MM.1S (cell line): ENCODE data around the gene CPLANE1.

Source experiments
- DNase-seq: peaks from one replicate; pipeline ENCODE4 v3.0.0-alpha.2; 2015
- H2AFZ ChIP-seq: fragments of 300-600 bp; sonication (generic); 2 replicates; pipeline ENCODE4 v1.6.0; 2016; ENCODE audit warnings: antibody characterized with exemption, low read length
- H3F3A ChIP-seq: fragments of 300-600 bp; sonication (generic); 2 replicates; pipeline ENCODE4 v1.6.1; 2016; ENCODE audit warnings: mild to moderate bottlenecking, antibody characterized with exemption, low read length, moderate library complexity, mixed read lengths; ENCODE audit not compliant: insufficient read depth
- H3K27ac ChIP-seq: fragments of 300-600 bp; sonication (generic); 2 replicates; pipeline ENCODE4 v1.5.1; 2016; ENCODE audit warnings: mild to moderate bottlenecking, low read length
- H3K27me3 ChIP-seq: fragments of 300-600 bp; sonication (generic); replicated peaks from 2 replicates; pipeline ENCODE4 v1.6.0; 2016; ENCODE audit warnings: low read length; ENCODE audit not compliant: insufficient read depth
- H3K36me3 ChIP-seq: fragments of 300-600 bp; sonication (generic); replicated peaks from 2 replicates; pipeline ENCODE4 v1.6.1; 2016; ENCODE audit warnings: mild to moderate bottlenecking, low read length, mixed read lengths; ENCODE audit not compliant: insufficient read depth
- H3K4me1 ChIP-seq: fragments of 300-600 bp; sonication (generic); 2 replicates; pipeline ENCODE4 v1.6.1; 2016; ENCODE audit warnings: low read length, mixed read lengths
- H3K4me2 ChIP-seq: fragments of 300-600 bp; sonication (generic); 2 replicates; pipeline ENCODE4 v1.6.0; 2016; ENCODE audit warnings: low read depth, low read length
- H3K4me3 ChIP-seq: fragments of 300-600 bp; sonication (generic); 2 replicates; pipeline ENCODE4 v1.5.1; 2016; ENCODE audit warnings: low read length, mixed read lengths
- H3K79me2 ChIP-seq: fragments of 300-600 bp; sonication (generic); 2 replicates; pipeline ENCODE4 v1.6.1; 2016; ENCODE audit warnings: mixed run types, low read length, mixed read lengths
- H3K9ac ChIP-seq: fragments of 300-600 bp; sonication (generic); 2 replicates; pipeline ENCODE4 v1.6.1; 2016; ENCODE audit warnings: low read length, mixed read lengths
- H3K9me2 ChIP-seq: fragments of 300-600 bp; sonication (generic); replicated peaks from 2 replicates; pipeline ENCODE4 v1.6.1; 2016; ENCODE audit warnings: mild to moderate bottlenecking, low read length, mixed read lengths; ENCODE audit not compliant: insufficient read depth
- H3K9me3 ChIP-seq: fragments of 300-600 bp; sonication (generic); replicated peaks from 2 replicates; pipeline ENCODE4 v1.6.1; 2016; ENCODE audit warnings: mild to moderate bottlenecking, low read length, mixed read lengths; ENCODE audit not compliant: insufficient read depth
- H4K20me1 ChIP-seq: fragments of 300-600 bp; sonication (generic); 2 replicates; pipeline ENCODE4 v1.6.1; 2016; ENCODE audit warnings: mild to moderate bottlenecking, low read length, moderate library complexity, mixed read lengths; ENCODE audit not compliant: insufficient read depth
- CTCF ChIP-seq: fragments of 300-600 bp; sonication (generic); IDR thresholded peaks from 2 replicates; pipeline ENCODE4 v1.5.1; 2016; ENCODE audit warnings: antibody characterized with exemption, low read length, mixed read lengths
- EZH2 ChIP-seq: fragments of 300-600 bp; sonication (generic); optimal IDR thresholded peaks from 2 replicates; pipeline ENCODE3; 2017; ENCODE audit warnings: low read depth, mild to moderate bottlenecking, antibody characterized with exemption, low read length, mixed read lengths
- EZH2phosphoT487 ChIP-seq: fragments of 300-600 bp; sonication (generic); IDR thresholded peaks from 2 replicates; pipeline ENCODE4 v1.6.1; 2018; ENCODE audit warnings: antibody characterized with exemption, low read length

The CPLANE1 gene

DNA sequence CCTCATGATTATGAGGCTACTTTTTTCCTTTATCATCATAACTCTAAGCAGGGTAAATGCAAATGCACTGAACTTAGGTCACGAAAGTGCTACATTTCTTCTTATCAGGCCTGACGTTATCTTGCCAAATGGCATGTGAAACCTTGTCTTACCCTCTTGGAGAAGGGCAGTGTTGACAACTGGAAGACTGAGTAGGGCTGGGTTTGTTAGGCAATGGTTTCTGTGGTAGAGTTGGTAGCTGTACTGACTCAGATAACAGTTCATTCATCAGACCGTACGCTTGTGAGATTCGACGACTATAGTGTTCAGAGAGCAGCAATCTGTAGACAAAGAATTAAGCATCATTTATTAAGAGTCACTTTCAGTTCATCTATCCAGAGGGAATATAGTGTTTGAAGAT lies 127.7 kb downstream of the CPLANE1 start:
- no peak overlapping the region for H3K9ac ChIP-seq
- TF ChIP-seq CTCF (no peak), EZH2 (no peak), EZH2phosphoT487 (no peak)

DNA sequence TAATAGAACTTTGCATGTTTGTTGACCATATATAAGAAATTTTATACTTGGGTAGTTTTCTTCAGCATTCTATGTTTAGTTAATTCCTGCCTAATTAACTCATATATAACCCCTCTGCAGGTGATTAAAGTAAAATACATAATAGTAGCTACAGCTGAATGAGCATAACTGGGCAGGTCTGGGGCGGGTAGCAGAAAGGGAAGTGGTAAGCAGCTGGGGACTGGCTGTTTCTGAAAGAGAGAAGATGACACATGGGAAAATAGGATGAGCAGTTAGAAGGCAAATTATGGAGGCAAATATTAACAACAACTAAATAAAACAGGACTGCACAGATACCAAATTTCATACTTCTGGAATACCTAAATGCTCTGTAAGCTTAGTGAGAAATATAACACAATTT lies 128.1 kb downstream of the CPLANE1 start:
- Histone ChIP-seq H3K9me3 (no peaks in the 10 kb centered on the region), H4K20me1 (no peaks in the 10 kb centered on the region), H3K9ac (no peak overlapping the region), H2AFZ (no peak overlapping the region), H3K4me2 (no peak overlapping the region), H3K9me2 (no peaks in the 10 kb centered on the region), H3K79me2 (no peaks in the 10 kb centered on the region), H3K36me3 (no peaks in the 10 kb centered on the region), H3K27ac (no peak overlapping the region), H3K4me3 (no peak overlapping the region), H3K27me3 (no peaks in the 10 kb centered on the region), H3K4me1 (no peaks in the 10 kb centered on the region), H3F3A (no peaks in the 10 kb centered on the region)
- TF ChIP-seq EZH2phosphoT487, result no peak
- no peak for TF ChIP-seq EZH2
- TF ChIP-seq CTCF, result no peak
- DNase-seq, result no peak

More for the DNA sequence above, 127.7 kb downstream of the CPLANE1 start:
- H3K27ac ChIP-seq, result no peak overlapping the region
- H3K36me3 ChIP-seq, result no peaks in the 10 kb centered on the region
- H3K4me3 ChIP-seq, result no peak overlapping the region
- no peaks in the 10 kb centered on the region for H3K9me3 ChIP-seq
- DNase-seq, result no peak
- H3K79me2 ChIP-seq, result no peaks in the 10 kb centered on the region
- no peak overlapping the region for H3K4me2 ChIP-seq
- no peaks in the 10 kb centered on the region for H3K4me1 ChIP-seq
- H3F3A ChIP-seq, result no peaks in the 10 kb centered on the region
- no peaks in the 10 kb centered on the region for H3K9me2 ChIP-seq
- H2AFZ ChIP-seq, result no peak overlapping the region
- H4K20me1 ChIP-seq, result no peaks in the 10 kb centered on the region
- H3K27me3 ChIP-seq, result no peaks in the 10 kb centered on the region

- Histone ChIP-seq H3K9me3 (no peaks in the 10 kb centered on the region), H3K4me3 (no peak overlapping the region), H3K9ac (no peak overlapping the region), H3K27ac (no peak overlapping the region), H4K20me1 (no peaks in the 10 kb centered on the region), H3K4me2 (no peak overlapping the region), H3K36me3 (no peaks in the 10 kb centered on the region), H3K4me1 (no peaks in the 10 kb centered on the region), H2AFZ (no peak overlapping the region), H3K27me3 (no peaks in the 10 kb centered on the region), H3F3A (no peaks in the 10 kb centered on the region), H3K9me2 (no peaks in the 10 kb centered on the region), H3K79me2 (no peaks in the 10 kb centered on the region)
- DNase-seq, result no peak
- TF ChIP-seq CTCF, result no peak
- no peak for TF ChIP-seq EZH2
- TF ChIP-seq EZH2phosphoT487, result no peak
These were observed 128.9 kb downstream of the CPLANE1 start for GRCh38 chr5:37120270-37120669.
